GM18868 (cell line): Measurements from ENCODE around the gene CACNA1A.

Experiments
- ATAC-seq: cut with Tn5 transposase; IDR thresholded peaks from one replicate; pipeline ENCODE4 v1.9.1; 2021; ENCODE audit warnings: mild to moderate bottlenecking, moderate library complexity; ENCODE audit not compliant: unreplicated experiment

The CACNA1A gene

GRCh38 chr19:13493516-13494310 lies 12.6 kb downstream of the CACNA1A start:
- ATAC-seq: no peak

GRCh38 chr19:13492128-13492527 lies 14.2 kb downstream of the CACNA1A start:
- no peak for ATAC-seq

GRCh38 chr19:13487985-13488384 lies 18.3 kb downstream of the CACNA1A start:
- no peak for ATAC-seq

GRCh38 chr19:13484166-13484565 lies 22.1 kb downstream of the CACNA1A start:
- ATAC-seq: no peak

- no peak for ATAC-seq
Measured at GRCh38 chr19:13483215-13483614, 23.1 kb downstream of the CACNA1A start.

GRCh38 chr19:13478576-13478975 lies 27.7 kb downstream of the CACNA1A start:
- no peak for ATAC-seq

- ATAC-seq: no peak
Measured at GRCh38 chr19:13476071-13476470, 30.2 kb downstream of the CACNA1A start.

- ATAC-seq: no peak
Measured at GRCh38 chr19:13475044-13475443, 31.2 kb downstream of the CACNA1A start.

GRCh38 chr19:13466697-13467096 lies 39.6 kb downstream of the CACNA1A start:
- no peak for ATAC-seq

- no peak for ATAC-seq
Measured at GRCh38 chr19:13463296-13463695, 43.0 kb downstream of the CACNA1A start.

GRCh38 chr19:13461536-13461935 lies 44.7 kb downstream of the CACNA1A start:
- ATAC-seq: no peak

GRCh38 chr19:13460045-13460444 lies 46.2 kb downstream of the CACNA1A start:
- ATAC-seq: no peak

GRCh38 chr19:13459351-13459750 lies 46.9 kb downstream of the CACNA1A start:
- ATAC-seq: no peak

- no peak for ATAC-seq
Measured at GRCh38 chr19:13451434-13451995, 54.8 kb downstream of the CACNA1A start.

- no peak for ATAC-seq
Measured at GRCh38 chr19:13447978-13448377, 58.3 kb downstream of the CACNA1A start.

GRCh38 chr19:13441810-13442512 lies 64.3 kb downstream of the CACNA1A start:
- no peak for ATAC-seq

GRCh38 chr19:13437919-13438618 lies 68.2 kb downstream of the CACNA1A start:
- ATAC-seq: no peak

GRCh38 chr19:13436352-13436751 lies 69.9 kb downstream of the CACNA1A start:
- ATAC-seq: no peak

- no peak for ATAC-seq
Measured at GRCh38 chr19:13430790-13431582, 75.3 kb downstream of the CACNA1A start.

- ATAC-seq: no peak
Measured at GRCh38 chr19:13429563-13429962, 76.7 kb downstream of the CACNA1A start.

- ATAC-seq: no peak
Measured at GRCh38 chr19:13428352-13428751, 77.9 kb downstream of the CACNA1A start.
